ENCODE data around the gene KDM6B. TPM values are rescaled to one million over a fixed set of nuclear protein-coding genes. Genes with fewer than 3 reads are reported as not detected.
"Not testable (repeated sequence)": the region's sequence is repeated elsewhere in the genome, so short reads cannot be mapped to it uniquely, and the experiment has no call there.

The KDM6B gene
- total and polyA plus RNA-seq, 12 donors = 5.2 to 35.4 (median 25.3) TPM

GRCh38 chr17:7803981-7804380 lies 30.0 kb upstream of the KDM6B start:
- H3K4me3 ChIP-seq = no peak overlapping the region
- TF ChIP-seq CTCF (IDR thresholded peaks at IDR 0.05) = no peak
- WGBS, 2 donors = 34 to 39% methylated on average over 13 of the region's 13 CpGs
- peaks cover 0 to 8% (median 0%) of the 10 kb centered on the region in 9 donors for H3K4me1 ChIP-seq
- no peaks in the 10 kb centered on the region for H3K9me3 ChIP-seq
- H3K36me3 ChIP-seq = no peaks in the 10 kb centered on the region
- DNase-seq (no peak), ATAC-seq (peak in 1 of 8 donors; percentile 37)
- intact Hi-C loops (cut with DNase I) = no loop called here
- no peak overlapping the region for H3K27ac ChIP-seq
- peaks cover 0 to 25% (median 5%) of the 10 kb centered on the region in 7 donors for H3K27me3 ChIP-seq

DNA sequence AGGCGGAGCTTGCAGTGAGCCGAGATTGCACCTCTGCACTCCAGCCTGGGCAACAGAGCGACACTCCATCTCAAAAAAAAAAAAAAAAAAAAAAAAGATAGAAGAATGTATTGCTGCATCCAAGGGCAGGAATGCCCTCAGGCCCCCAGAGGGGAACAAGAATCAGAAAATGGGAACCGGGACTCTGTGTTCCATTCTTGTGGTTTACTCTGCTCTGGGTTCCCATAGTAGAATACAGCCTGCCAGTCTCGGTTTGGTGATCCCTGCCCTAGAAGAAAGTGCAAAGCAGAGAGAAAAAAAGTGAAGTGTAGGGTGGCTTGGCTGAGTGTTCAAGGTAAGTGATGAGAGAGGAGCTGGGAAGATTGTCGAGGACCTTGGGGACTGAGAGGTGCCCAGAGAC lies 27.4 kb upstream of the KDM6B start:
- WGBS, 2 donors = 83 to 87% methylated on average over 6 of the region's 6 CpGs
- Histone ChIP-seq H3K9me3 (no peaks in the 10 kb centered on the region), H3K4me3 (no peak overlapping the region), H3K36me3 (no peaks in the 10 kb centered on the region), H3K27ac (no peak overlapping the region), H3K4me1 (peaks cover 0 to 8% (median 0%) of the 10 kb centered on the region in 9 donors), H3K27me3 (peaks cover 0 to 27% (median 9%) of the 10 kb centered on the region in 7 donors)
- intact Hi-C loops (cut with DNase I) = no loop called here
- DNase-seq (no peak), ATAC-seq (no peak)
- TF ChIP-seq CTCF (IDR thresholded peaks at IDR 0.05) = no peak

GRCh38 chr17:7807206-7807605 lies 26.8 kb upstream of the KDM6B start:
- intact Hi-C loops (cut with DNase I) = no loop called here
- TF ChIP-seq CTCF (IDR thresholded peaks at IDR 0.05) = no peak

GRCh38 chr17:7809086-7809790 lies 24.8 kb upstream of the KDM6B start:
- Histone ChIP-seq H3K4me3 (no peak overlapping the region), H3K4me1 (peaks cover 0 to 2% (median 0%) of the 10 kb centered on the region in 9 donors), H3K9me3 (no peaks in the 10 kb centered on the region), H3K36me3 (no peaks in the 10 kb centered on the region), H3K27me3 (peaks cover 0 to 27% (median 9%) of the 10 kb centered on the region in 7 donors), H3K27ac (no peak overlapping the region)
- intact Hi-C loops (cut with DNase I) = no loop called here
- ATAC-seq = no peak
- 73 to 80% methylated on average over 11 of the region's 11 CpGs for WGBS, 2 donors
- DNase-seq = no peak
- no peak for TF ChIP-seq CTCF (IDR thresholded peaks at IDR 0.05)

More at GRCh38 chr17:7807206-7807605, 26.8 kb upstream of the KDM6B start:
- H3K27me3 ChIP-seq = peaks cover 0 to 27% (median 9%) of the 10 kb centered on the region in 7 donors
- WGBS, 2 donors = 86 to 87% methylated on average over 20 to 21 of the region's 21 CpGs
- ATAC-seq (no peak), DNase-seq (no peak)
- H3K4me3 ChIP-seq = no peak overlapping the region
- peaks cover 0 to 8% (median 0%) of the 10 kb centered on the region in 9 donors for H3K4me1 ChIP-seq
- H3K36me3 ChIP-seq = no peaks in the 10 kb centered on the region
- no peaks in the 10 kb centered on the region for H3K9me3 ChIP-seq
- no peak overlapping the region for H3K27ac ChIP-seq

DNA sequence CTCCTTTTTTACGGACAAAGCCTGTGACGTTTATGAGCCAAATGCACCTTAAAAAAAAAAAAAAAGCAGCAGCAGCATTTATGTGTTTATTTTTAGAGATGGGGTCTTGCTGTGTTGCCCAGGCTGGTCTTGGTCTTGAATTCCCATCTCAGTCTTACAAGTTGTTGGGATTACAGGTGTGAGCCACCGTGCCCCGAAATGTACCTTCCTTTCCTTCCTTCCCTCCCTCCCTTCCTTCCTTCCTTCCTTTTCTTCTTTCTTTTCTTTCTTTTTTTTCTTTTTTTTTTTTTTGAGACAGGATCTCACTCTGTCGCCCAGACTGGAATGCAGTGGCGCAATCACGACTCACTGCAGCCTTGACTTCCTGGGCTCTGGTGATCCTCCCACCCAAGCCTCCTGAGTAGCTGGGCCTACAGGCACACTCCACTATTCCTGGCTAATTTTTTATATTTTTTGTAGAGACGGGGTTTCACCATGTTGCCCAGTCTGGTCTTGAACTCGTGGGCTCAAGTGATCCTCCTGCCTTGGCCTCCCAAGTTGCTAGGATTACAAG lies 24.1 kb upstream of the KDM6B start:
- H3K4me1 ChIP-seq, H3K27ac ChIP-seq, H3K9me3 ChIP-seq, DNase-seq, ATAC-seq, H3K4me3 ChIP-seq, H3K36me3 ChIP-seq: not testable (repeated sequence)
- intact Hi-C loops (cut with DNase I) = loop anchor here in 1 of 10 donors (10.0 kb wide), 1 partner anchor 65 kb away; no protein-coding TSS in a partner anchor
- peaks cover 0 to 27% (median 8%) of the 10 kb centered on the region in 7 donors for H3K27me3 ChIP-seq
- WGBS, 2 donors = 76 to 78% methylated on average over 9 of the region's 9 CpGs

All from heart right ventricle (tissue), 16 donors.